Keratinocyte (primary cell): ENCODE measurements around the gene IFT122. TPM values are rescaled to one million over a fixed set of nuclear protein-coding genes. Genes with fewer than 3 reads are reported as not detected.

Experiments
- DNase-seq: peaks from one replicate; pipeline ENCODE4 v3.0.0-alpha.2; 2011; ENCODE audit warnings: low read depth, missing footprints, low spot score
- FAIRE-seq: peaks from 2 replicates; lab custom pipeline; 2011; peaks lifted over from hg19 to GRCh38; lab: Jason Lieb, UNC
- H2AFZ ChIP-seq: 2 replicates; pipeline ENCODE4 v1.6.0; 2012; ENCODE audit warnings: low read length, control low read depth, inconsistent platforms; ENCODE audit not compliant: control insufficient read depth
- H3K27ac ChIP-seq: 2 replicates; pipeline ENCODE4 v1.5.1; 2011; ENCODE audit warnings: low read length; ENCODE audit not compliant: control insufficient read depth, insufficient read depth
- H3K27me3 ChIP-seq: 3 replicates; pipeline ENCODE4 v1.6.0; 2011; ENCODE audit warnings: low read length; ENCODE audit not compliant: control insufficient read depth, insufficient read depth; ENCODE audit errors: extremely low read depth
- H3K36me3 ChIP-seq, 2 experiments: 2 replicates in 1 of 2; 3 replicates in 1 of 2; pipeline ENCODE4 v1.5.1; 2011; ENCODE audit warnings: low read length in 2 of 2, mild to moderate bottlenecking in 1 of 2; ENCODE audit not compliant: control insufficient read depth in 2 of 2, insufficient read depth in 2 of 2; ENCODE audit errors: extremely low read depth in 1 of 2
- H3K4me1 ChIP-seq: 3 replicates; pipeline ENCODE4 v1.5.1; 2011; ENCODE audit warnings: low read length; ENCODE audit not compliant: control insufficient read depth, insufficient read depth; ENCODE audit errors: extremely low read depth
- H3K4me2 ChIP-seq: 3 replicates; pipeline ENCODE4 v1.6.0; 2011; ENCODE audit warnings: low read depth, low read length; ENCODE audit not compliant: control insufficient read depth, insufficient read depth; ENCODE audit errors: extremely low read depth
- H3K4me3 ChIP-seq, 3 experiments: fragments of 200-600 bp in 1 of 3; sonication (generic) in 1 of 3; 2 replicates in 2 of 3; 3 replicates in 1 of 3; pipeline ENCODE4 v1.5.1; 2011 to 2016; ENCODE audit warnings: low read length in 3 of 3, mild to moderate bottlenecking in 3 of 3, control low read depth in 2 of 3, inconsistent platforms in 1 of 3, low read depth in 1 of 3, mixed read lengths in 1 of 3, mixed run types in 1 of 3, moderate library complexity in 1 of 3; ENCODE audit not compliant: control insufficient read depth in 2 of 3, insufficient read depth in 2 of 3; ENCODE audit errors: extremely low read depth in 1 of 3
- H3K79me2 ChIP-seq: 2 replicates; pipeline ENCODE4 v1.6.0; 2012; ENCODE audit warnings: low read length; ENCODE audit not compliant: control insufficient read depth, insufficient read depth
- H3K9ac ChIP-seq: 3 replicates; pipeline ENCODE4 v1.6.0; 2011; ENCODE audit warnings: low read length; ENCODE audit not compliant: control insufficient read depth, insufficient read depth; ENCODE audit errors: extremely low read depth
- H3K9me1 ChIP-seq: 3 replicates; pipeline ENCODE4 v1.6.0; 2011; ENCODE audit warnings: low read length; ENCODE audit not compliant: control insufficient read depth, insufficient read depth; ENCODE audit errors: extremely low read depth
- H3K9me3 ChIP-seq: 2 replicates; pipeline ENCODE4 v1.5.1; 2012; ENCODE audit warnings: low read depth, low read length; ENCODE audit not compliant: control insufficient read depth
- H4K20me1 ChIP-seq: 3 replicates; pipeline ENCODE4 v1.6.0; 2011; ENCODE audit warnings: low read length; ENCODE audit not compliant: control insufficient read depth, insufficient read depth; ENCODE audit errors: extremely low read depth
- CTCF ChIP-seq, 3 experiments: IDR thresholded peaks in 1 of 3; conservative IDR thresholded peaks in 1 of 3; optimal IDR thresholded peaks in 1 of 3; 2 replicates in 2 of 3; 3 replicates in 1 of 3; pipeline versions ENCODE3 to v1.5.1; 2011; ENCODE audit warnings: low read length in 3 of 3, mild to moderate bottlenecking in 3 of 3, moderate library complexity in 2 of 3, control low read depth in 1 of 3, inconsistent platforms in 1 of 3; ENCODE audit not compliant: insufficient read depth in 2 of 3; ENCODE audit errors: extremely low read depth in 1 of 3
- EZH2 ChIP-seq: IDR thresholded peaks from one replicate; pipeline ENCODE4 v1.6.1; 2012; ENCODE audit warnings: inconsistent platforms, mild to moderate bottlenecking, low read length, moderate library complexity
- dilution Hi-C: fragments of 300-500 bp; cut with MboI; formaldehyde crosslinking; loops from one replicate; pipeline ENCODE4 v1.7.0; 2020; ENCODE audit warnings: low sequenced_read_pairs; ENCODE audit not compliant: extremely low pct_ligation_motif_present
- polyA plus RNA-seq, 5 experiments: library from polyadenylated mRNA; depleted of rRNA in 3 of 5; stranded (reverse) in 3 of 5; stranded (forward) in 1 of 5; unstranded in 1 of 5; fragments of >200 nt; gene quantifications; 1 replicate in 1 of 5; 2 replicates in 3 of 5; 3 replicates in 1 of 5; pipeline versions ENCODE4 v1.2.1 to v1.2.3, GENCODE V29; 2011 to 2012; ENCODE audit warnings: missing spikeins in 2 of 5, low read depth in 1 of 5, low replicate concordance in 1 of 5

IFT122 gene
- polyA plus RNA-seq, 1 donor (not counting 4 experiments of a cell fraction or from before 2014, with no cell fraction given) = 7.1 TPM

GRCh38 chr3:129512595-129512994 is 72.6 kb downstream of the IFT122 start:
- Histone ChIP-seq H3K9ac (no peak overlapping the region), H3K4me2 (no peak overlapping the region), H3K36me3 (peaks cover 0 to 4% of the 10 kb centered on the region in 2 experiments), H2AFZ (no peak overlapping the region), H3K27ac (no peak overlapping the region), H3K27me3 (no peaks in the 10 kb centered on the region), H3K9me3 (no peaks in the 10 kb centered on the region), H3K79me2 (no peaks in the 10 kb centered on the region), H3K9me1 (no peaks in the 10 kb centered on the region), H4K20me1 (no peaks in the 10 kb centered on the region), H3K4me1 (no peaks in the 10 kb centered on the region), H3K4me3 (no peak overlapping the region)
- dilution Hi-C loops = no loop called here
- no peak for DNase-seq
- no peak for FAIRE-seq
- TF ChIP-seq EZH2 (no peak), CTCF (optimal IDR thresholded peaks at IDR 0.05 in 1 of 3, IDR thresholded peaks at IDR 0.05 in 1 of 3, conservative IDR thresholded peaks at IDR 0.05 in 1 of 3; ENCODE audit: extremely low read depth in 1 of 3, insufficient read depth in 2 of 3, low read length in 3 of 3) (no peak)

GRCh38 chr3:129513705-129514104 is 73.7 kb downstream of the IFT122 start:
- TF ChIP-seq EZH2 (no peak), CTCF (optimal IDR thresholded peaks at IDR 0.05 in 1 of 3, IDR thresholded peaks at IDR 0.05 in 1 of 3, conservative IDR thresholded peaks at IDR 0.05 in 1 of 3; ENCODE audit: extremely low read depth in 1 of 3, insufficient read depth in 2 of 3, low read length in 3 of 3) (no peak)
- Histone ChIP-seq H3K9me3 (no peaks in the 10 kb centered on the region), H3K27me3 (no peaks in the 10 kb centered on the region), H3K79me2 (no peaks in the 10 kb centered on the region), H3K27ac (no peak overlapping the region), H3K9ac (no peak overlapping the region), H3K9me1 (no peaks in the 10 kb centered on the region), H3K4me1 (no peaks in the 10 kb centered on the region), H4K20me1 (no peaks in the 10 kb centered on the region), H3K4me3 (no peak overlapping the region), H3K36me3 (peaks cover 0 to 4% of the 10 kb centered on the region in 2 experiments), H3K4me2 (no peak overlapping the region), H2AFZ (no peak overlapping the region)
- FAIRE-seq = no peak
- dilution Hi-C loops = no loop called here
- DNase-seq = no peak
